HepG2 (cell line): Measurements from ENCODE around the gene KRTAP1-1. TPM values are rescaled to one million over a fixed set of nuclear protein-coding genes. Genes with fewer than 3 reads are reported as not detected.

ENCODE experiments used
- ATAC-seq: fragments of 200-7000 bp; cut with Tn5 transposase; 3 replicates; pipeline ENCODE4 v1.9.1; 2020; ENCODE audit warnings: mild to moderate bottlenecking, moderate library complexity
- BruUV-seq: library from RNA; stranded (reverse); fragments of 400-500 nt; replicated peaks from 2 replicates; lab custom pipeline; 2021; lab: Mats Ljungman, UMichigan
- CTCF ChIA-PET: fragments of 300-600 bp; formaldehyde crosslinking; extraction: SDS; loops from one replicate; lab custom pipeline; 2021; ENCODE audit warnings: low total read pairs, inconsistent platforms, low intra/inter-chr PET ratio; lab: Yijun Ruan, JAX
- POLR2A ChIA-PET: fragments of 350-600 bp; sonication (Branson Sonifier 250); formaldehyde crosslinking; loops from one replicate; lab custom pipeline; 2020; ENCODE audit warnings: antibody characterized with exemption, inconsistent platforms; lab: Yijun Ruan, JAX
- DNase-seq: peaks from one replicate; pipeline ENCODE4 v3.0.0-alpha.2; 2015; ENCODE audit warnings: low spot score
- FAIRE-seq: peaks from 3 replicates; lab custom pipeline; 2011; peaks lifted over from hg19 to GRCh38; lab: Jason Lieb, UNC
- H2AFZ ChIP-seq: one replicate; pipeline ENCODE4 v1.6.1; 2011; ENCODE audit warnings: low read length, inconsistent platforms
- H3K27ac ChIP-seq: fragments of 300-600 bp; 3 replicates; pipeline ENCODE4 v1.8.0; 2011; ENCODE audit warnings: mixed run types, mild to moderate bottlenecking, mixed read lengths, low read length, inconsistent platforms; ENCODE audit not compliant: insufficient read depth; ENCODE audit errors: extremely low read length
- H3K27me3 ChIP-seq, 2 experiments: fragments of 200-600 bp in 1 of 2; 2 replicates in 1 of 2; 3 replicates in 1 of 2; pipeline versions ENCODE4 v1.6.0 to v1.8.0; 2011; ENCODE audit warnings: low read length in 2 of 2, mild to moderate bottlenecking in 2 of 2, moderate library complexity in 2 of 2, inconsistent platforms in 1 of 2; ENCODE audit not compliant: insufficient read depth in 2 of 2, control insufficient read depth in 1 of 2
- H3K36me3 ChIP-seq, 2 experiments: fragments of 200-600 bp in 1 of 2; replicated peaks in 1 of 2; 2 replicates in 1 of 2; 3 replicates in 1 of 2; pipeline versions ENCODE4 v1.5.1 to v1.8.0; 2011; ENCODE audit warnings: low read length in 2 of 2, inconsistent platforms in 1 of 2; ENCODE audit not compliant: insufficient read depth in 2 of 2, control insufficient read depth in 1 of 2
- H3K4me1 ChIP-seq: 2 replicates; pipeline ENCODE4 v1.5.1; 2012; ENCODE audit warnings: low read length, inconsistent platforms; ENCODE audit not compliant: insufficient read depth
- H3K4me2 ChIP-seq: 2 replicates; pipeline ENCODE4 v1.6.0; 2011; ENCODE audit warnings: low read depth, low read length, inconsistent platforms
- H3K4me3 ChIP-seq, 3 experiments: fragments of 200-600 bp in 1 of 3; sonication (generic), shearing (Covaris generic) in 1 of 3; replicated peaks in 1 of 3; 2 replicates each; pipeline ENCODE4 v1.5.1; 2011 to 2016; ENCODE audit warnings: low read length in 3 of 3, inconsistent platforms in 2 of 3, low read depth in 2 of 3, mild to moderate bottlenecking in 2 of 3, control low read depth in 1 of 3, mixed read lengths in 1 of 3; ENCODE audit not compliant: insufficient read depth in 1 of 3
- H3K79me2 ChIP-seq: one replicate; pipeline ENCODE4 v1.6.1; 2011; ENCODE audit warnings: low read length, inconsistent platforms; ENCODE audit not compliant: insufficient read depth
- H3K9ac ChIP-seq: 2 replicates; pipeline ENCODE4 v1.6.0; 2011; ENCODE audit warnings: mild to moderate bottlenecking, low read depth, low read length, inconsistent platforms; ENCODE audit not compliant: insufficient read depth
- H3K9me3 ChIP-seq: 2 replicates; pipeline ENCODE4 v1.5.1; 2012; ENCODE audit warnings: mild to moderate bottlenecking, low read length
- H4K20me1 ChIP-seq: 2 replicates; pipeline ENCODE4 v1.6.0; 2011; ENCODE audit warnings: inconsistent platforms, mild to moderate bottlenecking, low read length, moderate library complexity; ENCODE audit not compliant: insufficient read depth
- BCLAF1 ChIP-seq: fragments of 450-650 bp; IDR thresholded peaks from 2 replicates; pipeline ENCODE4 v1.6.1; 2017; ENCODE audit warnings: mild to moderate bottlenecking
- BRD4 ChIP-seq: sonication (generic); formaldehyde crosslinking; IDR thresholded peaks from 2 replicates; pipeline ENCODE4 v1.4.0; 2020; ENCODE audit warnings: missing genetic modification reagents
- CBX2 ChIP-seq, 2 experiments: fragments of 200-600 bp in 1 of 2; sonication (generic); formaldehyde crosslinking in 1 of 2; IDR thresholded peaks; 2 replicates each; pipeline versions ENCODE4 v1.7.0 to v1.8.1; 2018 to 2022; ENCODE audit warnings: low read depth in 2 of 2, low read length in 1 of 2, mild to moderate bottlenecking in 1 of 2, missing genetic modification reagents in 1 of 2
- ELF4 ChIP-seq: sonication (generic); formaldehyde crosslinking; IDR thresholded peaks from 2 replicates; pipeline ENCODE4 v1.5.0; 2020; ENCODE audit warnings: missing genetic modification reagents, mild to moderate bottlenecking, moderate library complexity, borderline replicate concordance
- GATA4 ChIP-seq: sonication (generic); IDR thresholded peaks from 2 replicates; pipeline ENCODE4 v1.6.1; 2016; ENCODE audit warnings: antibody characterized with exemption, low read depth, borderline replicate concordance
- IKZF1 ChIP-seq: fragments of 450-650 bp; IDR thresholded peaks from 2 replicates; pipeline ENCODE4 v1.7.1; 2016
- MATR3 ChIP-seq: sonication (generic); formaldehyde crosslinking; IDR thresholded peaks from 2 replicates; pipeline ENCODE4 v1.4.0; 2020; ENCODE audit warnings: missing genetic modification reagents
- PTBP1 ChIP-seq: fragments of 200-400 bp; formaldehyde crosslinking; IDR thresholded peaks from 2 replicates; pipeline ENCODE4 v1.6.1; 2018; ENCODE audit warnings: low read length, low read depth; ENCODE audit not compliant: poor library complexity, severe bottlenecking
- RBM22 ChIP-seq: fragments of 200-400 bp; formaldehyde crosslinking; optimal IDR thresholded peaks from 2 replicates; pipeline ENCODE3; 2017; ENCODE audit warnings: mild to moderate bottlenecking, low read length, moderate library complexity
- TFDP2 ChIP-seq: sonication (generic); formaldehyde crosslinking; IDR thresholded peaks from 2 replicates; pipeline ENCODE4 v1.4.0; 2020; ENCODE audit warnings: missing genetic modification reagents
- TIGD3 ChIP-seq: sonication (generic); formaldehyde crosslinking; IDR thresholded peaks from 2 replicates; pipeline ENCODE4 v1.5.1; 2020; ENCODE audit warnings: mild to moderate bottlenecking, missing genetic modification reagents, borderline replicate concordance
- ZMAT5 ChIP-seq: sonication (generic); formaldehyde crosslinking; IDR thresholded peaks from 2 replicates; pipeline ENCODE4 v1.5.0; 2020; ENCODE audit warnings: mild to moderate bottlenecking, low read depth, missing genetic modification reagents, borderline replicate concordance
- ZNF17 ChIP-seq: sonication (generic); formaldehyde crosslinking; IDR thresholded peaks from 2 replicates; pipeline ENCODE4 v1.5.0; 2020; ENCODE audit warnings: mild to moderate bottlenecking, missing genetic modification reagents
- ZNF292 ChIP-seq: sonication (generic); formaldehyde crosslinking; IDR thresholded peaks from 2 replicates; pipeline ENCODE4 v1.8.1; 2022; ENCODE audit warnings: mild to moderate bottlenecking, low read depth, missing genetic modification reagents, borderline replicate concordance
- ZNF30 ChIP-seq: sonication (generic); formaldehyde crosslinking; IDR thresholded peaks from 2 replicates; pipeline ENCODE4 v1.5.0; 2020; ENCODE audit warnings: mild to moderate bottlenecking, missing genetic modification reagents
- ZNF543 ChIP-seq: sonication (generic); formaldehyde crosslinking; IDR thresholded peaks from 2 replicates; pipeline ENCODE4 v1.4.0; 2020; ENCODE audit warnings: mild to moderate bottlenecking, missing genetic modification reagents
- ZNF7 ChIP-seq: IDR thresholded peaks from 2 replicates; pipeline ENCODE4 v1.6.1; 2016; ENCODE audit warnings: missing biosample characterization, missing genetic modification reagents
- ZNF776 ChIP-seq: sonication (generic); formaldehyde crosslinking; IDR thresholded peaks from 2 replicates; pipeline ENCODE4 v1.4.0; 2020; ENCODE audit warnings: mild to moderate bottlenecking, missing genetic modification reagents
- WGBS: methylation state at CpG from one replicate; pipeline ENCODE4 v1.1.6; 2017; ENCODE audit warnings: low lambda C conversion rate; 5-methylcytosine and 5-hydroxymethylcytosine counted together
- in situ Hi-C: cut with HindIII; loops from 2 replicates; pipeline ENCODE4 v1.10.0; 2017; ENCODE audit warnings: low pct_unique_long_range_greater_than_20kb; ENCODE audit not compliant: extremely low pct_ligation_motif_present
- intact Hi-C: fragments of 100-400 bp; cut with micrococcal nuclease; formaldehyde crosslinking; loops from one replicate; pipeline ENCODE4 v1.10.0; 2022; ENCODE audit not compliant: unreplicated experiment
- polyA plus RNA-seq, 8 experiments: library from polyadenylated mRNA; depleted of rRNA in 3 of 8; stranded (reverse) in 7 of 8; unstranded in 1 of 8; fragments of >200 nt; fragmentation: Illumina TruSeq in 4 of 8; extraction: Trizol in 4 of 8; gene quantifications; 2 replicates each; pipeline versions ENCODE4 v1.2.1 to v1.2.3, GENCODE V29; 2011 to 2016; ENCODE audit warnings: low read depth in 4 of 8, missing spikeins in 1 of 8, mixed read lengths in 1 of 8; ENCODE audit not compliant: insufficient read depth in 1 of 8
- total RNA-seq, 5 experiments: library from RNA; depleted of rRNA; stranded (reverse); fragments of >200 nt; fragmentation: Illumina TruSeq; extraction: Trizol; gene quantifications; 2 replicates each; pipeline ENCODE4 v1.2.3, GENCODE V29; 2016; ENCODE audit warnings: low read depth in 1 of 5

The KRTAP1-1 gene
- total and polyA plus RNA-seq, 2 of the 13 experiments (the other 11 are each of a cell fraction or from before 2014, with no cell fraction given): not detected

GRCh38 chr17:41024697-41025096 is 16.6 kb downstream of the KRTAP1-1 start:
- POLR2A ChIA-PET: no interaction called here
- FAIRE-seq: no peak
- no peak for TF ChIP-seq ZNF30
- TF ChIP-seq BRD4 (CRISPR knock-in tag): no peak
- no peak for TF ChIP-seq TFDP2 (CRISPR knock-in tag)
- TF ChIP-seq ZMAT5 (CRISPR knock-in tag): no peak
- TF ChIP-seq ELF4 (CRISPR knock-in tag): no peak
- TF ChIP-seq ZNF17 (CRISPR knock-in tag): no peak
- no peak for TF ChIP-seq ZNF776 (CRISPR knock-in tag)
- no peak for TF ChIP-seq CBX2 (IDR thresholded peaks at IDR 0.05; ENCODE audit: low read depth, low read length)
- TF ChIP-seq CBX2 (CRISPR knock-in tag; IDR thresholded peaks at IDR 0.05; ENCODE audit: low read depth): no peak
- TF ChIP-seq ZNF543 (CRISPR knock-in tag): no peak
- TF ChIP-seq IKZF1: no peak
- no peak for TF ChIP-seq PTBP1
- TF ChIP-seq RBM22: no peak
- TF ChIP-seq ZNF7: no peak
- no peak for TF ChIP-seq MATR3
- TF ChIP-seq ZNF292: no peak
- no peak for TF ChIP-seq BCLAF1
- TF ChIP-seq GATA4: no peak
- no peak for TF ChIP-seq TIGD3 (CRISPR knock-in tag)

More at GRCh38 chr17:41024697-41025096, 16.6 kb downstream of the KRTAP1-1 start:
- Histone ChIP-seq H3K27me3 (no peaks in the 10 kb centered on the region; a peak in 1 of 5 replicates), H3K36me3 (no peaks in the 10 kb centered on the region), H2AFZ (no peak overlapping the region), H3K9ac (no peak overlapping the region), H3K4me1 (peaks cover 8% of the 10 kb centered on the region; the same call in 1 of the 2 replicates), H3K9me3 (no peaks in the 10 kb centered on the region; the same call in 1 of the 2 replicates), H4K20me1 (no peaks in the 10 kb centered on the region), H3K4me2 (no peak overlapping the region), H3K4me3 (no peak overlapping the region), H3K79me2 (no peaks in the 10 kb centered on the region), H3K27ac (no peak overlapping the region)
- CTCF ChIA-PET: no interaction called here
- ATAC-seq (no peak), DNase-seq (no peak)
- no TSS peak for BruUV-seq
- in situ Hi-C loops (no loop called here), intact Hi-C loops (no loop called here)
- 45% methylated on average over 3 of the region's 3 CpGs for WGBS
